Measurements from ENCODE around the gene ACTN4.
"Not testable (repeated sequence)": the region's sequence is repeated elsewhere in the genome, so short reads cannot be mapped to it uniquely, and the experiment has no call there.

ACTN4 gene

GRCh38 chr19:38647368-38647965 is at the start of gene ACTN4:
TSS of gene ACTN4 (plus strand) at chr19:38647649. CDS start at chr19:38647746, 97 bp downstream.
- DNase-seq: peak; percentile 100

GRCh38 chr19:38599722-38600121 is 47.7 kb upstream of the ACTN4 start:
- DNase-seq: no peak

- not testable (repeated sequence) for DNase-seq
These were observed 44.6 kb upstream of the ACTN4 start for GRCh38 chr19:38602856-38603255.

- DNase-seq: no peak
These were observed 41.3 kb upstream of the ACTN4 start for GRCh38 chr19:38606131-38606530.

GRCh38 chr19:38614289-38614688 is 33.2 kb upstream of the ACTN4 start:
- no peak for DNase-seq

- no peak for DNase-seq
These were observed 32.4 kb upstream of the ACTN4 start for GRCh38 chr19:38615007-38615581.

- no peak for DNase-seq
These were observed 31.2 kb upstream of the ACTN4 start for GRCh38 chr19:38616265-38616664.

GRCh38 chr19:38617283-38617763 is 30.1 kb upstream of the ACTN4 start:
- DNase-seq: no peak

- DNase-seq: peak; percentile 33 to 62 (median 47)
These were observed 29.5 kb upstream of the ACTN4 start, which contains the start of gene MAP4K1 for GRCh38 chr19:38617764-38618589. TSS of gene MAP4K1 (minus strand) at chr19:38617953. CDS start at chr19:38617895, 58 bp downstream.

- peak; percentile 90 to 96 (median 92) for DNase-seq
These were observed 28.7 kb upstream of the ACTN4 start, which contains the start of gene EIF3K for GRCh38 chr19:38618590-38619360. TSS of gene EIF3K (plus strand) at chr19:38619188. CDS start at chr19:38619269, 81 bp downstream.

GRCh38 chr19:38619361-38620174 is 27.9 kb upstream of the ACTN4 start:
- no peak for DNase-seq

GRCh38 chr19:38624822-38625221 is 22.6 kb upstream of the ACTN4 start:
- no peak for DNase-seq

GRCh38 chr19:38626401-38626800 is 21.0 kb upstream of the ACTN4 start:
- no peak for DNase-seq

- no peak for DNase-seq
These were observed 17.9 kb upstream of the ACTN4 start for GRCh38 chr19:38629568-38629967.

GRCh38 chr19:38631301-38631700 is 16.1 kb upstream of the ACTN4 start:
- DNase-seq: not testable (repeated sequence)

- not testable (repeated sequence) for DNase-seq
These were observed 15.5 kb upstream of the ACTN4 start for GRCh38 chr19:38631811-38632475.

- DNase-seq: no peak
These were observed 14.8 kb upstream of the ACTN4 start for GRCh38 chr19:38632476-38633213.

GRCh38 chr19:38634757-38635482 is 12.5 kb upstream of the ACTN4 start:
- peak; percentile 44 to 72 (median 58) for DNase-seq

GRCh38 chr19:38635483-38636399 is 11.7 kb upstream of the ACTN4 start:
- no peak for DNase-seq

Measured in activated CD4-positive, CD25-positive, alpha-beta regulatory T cell (primary cell).